ELR (cell line): ENCODE data around the gene SLC44A3.

Experiments used
- DNase-seq: peaks from one replicate; pipeline ENCODE4 v3.0.0-alpha.2; 2015; ENCODE audit warnings: low read depth

Gene SLC44A3

GRCh38 chr1:94803106-94803505 is 17.1 kb upstream of the SLC44A3 start:
- DNase-seq, result no peak

- DNase-seq, result no peak
These were observed 16.4 kb upstream of the SLC44A3 start for GRCh38 chr1:94803517-94804441.

GRCh38 chr1:94804442-94804837 is 15.7 kb upstream of the SLC44A3 start:
- DNase-seq, result no peak

GRCh38 chr1:94805912-94806311 is 14.2 kb upstream of the SLC44A3 start:
- peak; percentile 73 for DNase-seq

- DNase-seq, result peak; percentile 58
These were observed 13.7 kb upstream of the SLC44A3 start for GRCh38 chr1:94806441-94806871.

GRCh38 chr1:94807742-94808491 is 12.2 kb upstream of the SLC44A3 start:
- peak; percentile 32 for DNase-seq

GRCh38 chr1:94808669-94809068 is 11.5 kb upstream of the SLC44A3 start:
- no peak for DNase-seq

GRCh38 chr1:94812985-94813384 is 7.2 kb upstream of the SLC44A3 start:
- DNase-seq, result no peak

- DNase-seq, result no peak
These were observed 4.1 kb upstream of the SLC44A3 start for GRCh38 chr1:94816030-94816429.

GRCh38 chr1:94817712-94818111 is 2.4 kb upstream of the SLC44A3 start:
- DNase-seq, result no peak

- no peak for DNase-seq
These were observed 766 bp upstream of the SLC44A3 start for GRCh38 chr1:94819238-94819944.

GRCh38 chr1:94820936-94821335 is 779 bp downstream of the SLC44A3 start:
- no peak for DNase-seq

- no peak for DNase-seq
These were observed 1.6 kb downstream of the SLC44A3 start for GRCh38 chr1:94821636-94822305.

GRCh38 chr1:94823116-94823515 is 3.0 kb downstream of the SLC44A3 start:
- no peak for DNase-seq

- no peak for DNase-seq
These were observed 5.8 kb downstream of the SLC44A3 start for GRCh38 chr1:94825936-94826335.

- DNase-seq, result no peak
These were observed 7.3 kb downstream of the SLC44A3 start for GRCh38 chr1:94827434-94827833.

- no peak for DNase-seq
These were observed 8.1 kb downstream of the SLC44A3 start for GRCh38 chr1:94828251-94828650.

GRCh38 chr1:94831641-94832040 is 11.5 kb downstream of the SLC44A3 start:
- DNase-seq, result no peak

GRCh38 chr1:94832446-94832845 is 12.3 kb downstream of the SLC44A3 start:
- peak; percentile 12 for DNase-seq

- DNase-seq, result no peak
These were observed 12.9 kb downstream of the SLC44A3 start for GRCh38 chr1:94832931-94833585.

- DNase-seq, result no peak
These were observed 16.7 kb downstream of the SLC44A3 start for GRCh38 chr1:94836891-94837290.
